Measurements from ENCODE around the gene TDRD15. TPM values are rescaled to one million over a fixed set of nuclear protein-coding genes. Genes with fewer than 3 reads are reported as not detected.

The TDRD15 gene
- total RNA-seq, 2 donors from 2014 or later = 0.13 TPM; not detected in 1

DNA sequence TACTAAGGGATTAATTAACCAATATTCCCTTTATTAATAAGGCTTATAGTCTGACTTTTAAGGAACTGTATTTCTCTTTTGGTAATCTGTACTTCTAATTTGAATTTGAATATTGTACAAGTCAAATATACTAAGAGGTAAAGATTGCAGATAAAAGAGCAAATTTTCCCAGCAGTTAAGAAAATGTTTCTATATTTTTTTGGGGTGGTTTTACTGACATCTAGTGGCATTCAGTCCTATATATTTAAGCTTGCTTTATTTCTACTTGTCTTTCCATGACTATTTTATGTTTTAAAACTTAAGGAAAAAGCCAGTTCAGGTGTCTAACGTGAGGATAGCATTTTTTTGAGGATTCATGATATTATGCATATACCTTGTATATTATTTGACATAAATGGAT, 41.6 kb downstream of the TDRD15 start:
- H3K9me3 Mint-ChIP-seq = no peaks in the 10 kb centered on the region
- no peak overlapping the region for H3K4me3 Mint-ChIP-seq
- no peaks in the 10 kb centered on the region for H3K4me1 Mint-ChIP-seq
- no peaks in the 10 kb centered on the region for H3K36me3 Mint-ChIP-seq (ENCODE audit: low read depth)
- no peaks in the 10 kb centered on the region for H3K27me3 Mint-ChIP-seq
- H3K27ac Mint-ChIP-seq = no peak overlapping the region
- no peak for ATAC-seq (replicated peaks)

DNA sequence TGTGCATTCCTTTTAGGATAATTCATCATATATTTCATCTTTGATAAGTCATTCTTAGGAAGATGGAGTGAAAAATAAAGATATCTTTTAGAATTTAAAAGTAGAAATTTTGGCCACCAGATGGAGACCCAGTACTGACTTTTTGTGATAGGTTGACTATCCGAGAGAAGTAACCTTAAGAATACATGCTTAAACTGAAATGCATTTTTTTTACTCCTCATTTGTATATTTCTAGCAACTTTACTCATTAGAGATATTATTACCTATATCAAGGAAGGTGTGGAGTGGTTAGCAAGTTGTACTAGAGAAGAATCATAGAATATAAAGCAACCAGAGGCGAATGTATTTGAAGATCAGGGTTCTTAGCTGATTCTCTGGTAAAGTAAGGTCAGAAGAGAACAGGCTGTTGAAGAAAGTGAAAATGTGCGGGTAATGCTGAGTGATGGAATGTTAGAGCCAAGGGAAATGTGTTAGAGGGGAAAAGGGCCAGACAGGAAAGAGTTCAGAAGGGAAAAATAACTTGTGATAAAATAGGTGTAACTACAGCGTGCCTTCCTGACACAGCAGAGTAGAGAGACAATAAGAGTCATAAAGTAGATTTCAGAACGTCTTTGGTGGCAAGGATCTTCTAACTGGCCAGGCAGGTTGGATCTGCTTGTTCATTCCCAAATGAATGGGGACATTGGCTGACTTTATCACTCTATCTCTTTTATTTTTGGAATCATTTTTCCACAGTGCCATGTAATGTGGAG, 52.3 kb downstream of the TDRD15 start:
- Mint-ChIP-seq H3K27me3 (peaks cover 4% of the 10 kb centered on the region), H3K4me1 (no peaks in the 10 kb centered on the region), H3K36me3 (ENCODE audit: low read depth) (no peaks in the 10 kb centered on the region), H3K27ac (no peak overlapping the region), H3K9me3 (peaks cover 4% of the 10 kb centered on the region), H3K4me3 (no peak overlapping the region)
- ATAC-seq (replicated peaks) = no peak

DNA sequence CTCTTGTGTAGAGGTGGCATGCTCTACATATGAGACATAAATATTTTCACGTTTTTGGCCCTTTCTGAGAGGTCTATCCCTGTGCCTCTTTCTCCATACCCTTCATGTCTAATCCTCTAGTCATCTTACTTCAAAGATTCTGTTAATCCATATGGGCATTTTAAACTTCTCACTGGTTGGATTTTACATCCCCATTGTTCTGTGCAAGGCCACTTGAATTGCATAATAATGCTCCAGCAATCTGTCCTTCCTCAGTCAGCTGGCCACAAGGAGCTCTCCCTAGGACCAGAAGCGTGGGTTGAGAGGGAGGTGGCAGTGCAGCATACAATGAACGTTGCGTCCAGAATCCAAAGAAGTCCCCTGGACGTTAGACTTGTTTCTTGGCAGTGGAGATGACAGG, 58.2 kb downstream of the TDRD15 start:
- Mint-ChIP-seq H3K4me3 (no peak overlapping the region), H3K27ac (no peak overlapping the region), H3K4me1 (no peaks in the 10 kb centered on the region), H3K27me3 (no peaks in the 10 kb centered on the region), H3K9me3 (no peaks in the 10 kb centered on the region), H3K36me3 (ENCODE audit: low read depth) (no peaks in the 10 kb centered on the region)
- ATAC-seq (replicated peaks) = no peak

DNA sequence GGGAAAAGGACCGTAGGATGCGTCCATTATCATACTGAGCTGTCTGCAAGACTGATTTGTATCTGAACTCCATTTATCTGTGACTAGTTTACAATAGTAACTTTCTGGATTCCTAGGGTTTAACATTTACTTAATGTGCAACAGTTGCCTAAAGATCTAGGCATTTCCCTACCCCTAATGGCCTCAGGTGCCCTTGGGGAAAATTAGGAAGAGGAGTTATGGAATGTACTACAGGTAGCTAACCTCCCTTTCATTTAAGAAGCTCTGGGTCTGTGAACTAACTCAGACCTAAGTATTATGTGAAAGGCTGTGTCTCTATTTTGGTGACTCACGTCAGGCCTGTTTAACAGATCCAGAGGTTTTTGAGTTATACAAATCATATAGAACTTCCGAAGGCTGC, 59.5 kb downstream of the TDRD15 start:
- no peaks in the 10 kb centered on the region for H3K27me3 Mint-ChIP-seq
- H3K4me3 Mint-ChIP-seq = no peak overlapping the region
- H3K27ac Mint-ChIP-seq = no peak overlapping the region
- H3K36me3 Mint-ChIP-seq (ENCODE audit: low read depth) = no peaks in the 10 kb centered on the region
- H3K9me3 Mint-ChIP-seq = no peaks in the 10 kb centered on the region
- no peaks in the 10 kb centered on the region for H3K4me1 Mint-ChIP-seq
- ATAC-seq (replicated peaks) = no peak

DNA sequence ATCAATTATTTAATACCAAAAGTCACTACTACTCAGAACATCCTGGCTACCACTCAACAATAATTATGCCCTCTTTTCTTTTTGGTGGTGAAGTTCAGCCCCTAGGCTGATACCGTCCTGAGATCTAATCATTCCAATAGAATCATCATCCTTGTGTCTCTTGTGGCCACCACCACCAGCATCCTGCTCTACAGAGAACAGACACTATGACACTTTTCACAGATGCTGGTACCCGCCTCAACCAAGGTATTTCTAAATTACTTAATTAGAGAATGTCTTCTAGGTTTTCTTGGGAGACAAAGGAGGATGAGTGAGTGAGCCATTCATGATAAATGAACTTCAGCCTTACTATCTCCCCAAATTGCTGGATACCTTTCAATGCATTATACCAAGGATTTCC, 60.0 kb downstream of the TDRD15 start:
- ATAC-seq (replicated peaks) = no peak

DNA sequence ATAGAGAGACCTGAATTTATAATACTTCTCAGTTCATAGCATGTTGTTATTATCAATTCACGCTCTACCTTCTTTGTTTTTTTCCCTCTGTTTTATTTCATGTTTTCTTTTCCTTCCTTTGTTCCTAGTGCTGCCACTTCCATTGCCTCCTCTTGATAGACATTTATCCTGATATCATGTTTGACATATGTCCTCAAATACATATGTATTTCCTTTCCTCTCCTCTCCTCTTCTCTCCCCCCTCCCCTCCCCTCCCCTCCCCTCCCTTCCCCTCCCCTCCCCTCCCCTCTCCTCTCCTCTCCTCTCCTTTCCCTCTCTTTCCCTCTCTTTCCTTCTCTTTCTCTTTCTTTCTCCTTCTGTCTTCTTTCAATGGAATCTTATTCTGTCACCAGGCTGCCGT, 67.8 kb downstream of the TDRD15 start:
- ATAC-seq (replicated peaks) = no peak
- Mint-ChIP-seq H3K27me3 (no peaks in the 10 kb centered on the region), H3K27ac (no peak overlapping the region), H3K36me3 (ENCODE audit: low read depth) (no peaks in the 10 kb centered on the region), H3K9me3 (no peaks in the 10 kb centered on the region), H3K4me1 (no peaks in the 10 kb centered on the region), H3K4me3 (no peak overlapping the region)

More for the DNA sequence above, 60.0 kb downstream of the TDRD15 start:
- no peaks in the 10 kb centered on the region for H3K36me3 Mint-ChIP-seq (ENCODE audit: low read depth)
- H3K4me3 Mint-ChIP-seq = no peak overlapping the region
- H3K27me3 Mint-ChIP-seq = no peaks in the 10 kb centered on the region
- H3K27ac Mint-ChIP-seq = no peak overlapping the region
- H3K9me3 Mint-ChIP-seq = no peaks in the 10 kb centered on the region
- H3K4me1 Mint-ChIP-seq = no peaks in the 10 kb centered on the region

Other genes starting within 250 kb of the TDRD15 start
- not detected for gene APOB, start 79.9 kb upstream of the TDRD15 start, total RNA-seq